IMR-90 (cell line): ENCODE measurements around the gene MAML3. TPM values are rescaled to one million over a fixed set of nuclear protein-coding genes. Genes with fewer than 3 reads are reported as not detected.

Source experiments
- ATAC-seq: fragments of 200-7000 bp; cut with Tn5 transposase; 2 replicates; pipeline ENCODE4 v1.9.1; 2020; ENCODE audit warnings: low read depth, mild to moderate bottlenecking, moderate library complexity
- BruUV-seq: library from RNA; stranded (reverse); fragments of 400-500 nt; replicated peaks from 2 replicates; lab custom pipeline; 2021; lab: Mats Ljungman, UMichigan
- CTCF ChIA-PET: fragments of 300-600 bp; formaldehyde crosslinking; extraction: SDS; loops from one replicate; lab custom pipeline; 2021; ENCODE audit warnings: antibody characterized with exemption; lab: Yijun Ruan, JAX
- POLR2A ChIA-PET: fragments of 300-600 bp; sonication (Branson Sonifier 250); formaldehyde crosslinking; loops from one replicate; lab custom pipeline; 2022; ENCODE audit warnings: antibody characterized with exemption; ENCODE audit not compliant: unreplicated experiment; lab: Charles Lee
- DNase-seq: peaks from one replicate; pipeline ENCODE4 v3.0.0; 2013
- H2AFZ ChIP-seq: replicated peaks from 2 replicates; pipeline ENCODE3; 2013; ENCODE audit warnings: low read length, mild to moderate bottlenecking; ENCODE audit not compliant: poor library complexity
- H2AK5ac ChIP-seq: 2 replicates; pipeline ENCODE4 v1.6.1; 2013; ENCODE audit warnings: low read depth, low read length, inconsistent platforms
- H2AK9ac ChIP-seq: replicated peaks from 2 replicates; pipeline ENCODE3; 2013; ENCODE audit warnings: mild to moderate bottlenecking, low read depth, low read length, moderate library complexity; ENCODE audit not compliant: poor library complexity
- H2BK120ac ChIP-seq: 2 replicates; pipeline ENCODE4 v1.6.1; 2013; ENCODE audit warnings: low read depth, low read length, inconsistent platforms
- H2BK15ac ChIP-seq: 3 replicates; pipeline ENCODE4 v1.6.1; 2013; ENCODE audit warnings: low read depth, low read length, inconsistent platforms
- H2BK20ac ChIP-seq: 2 replicates; pipeline ENCODE4 v1.6.1; 2013; ENCODE audit warnings: low read depth, mild to moderate bottlenecking, inconsistent platforms, low read length, moderate library complexity
- H2BK5ac ChIP-seq: 2 replicates; pipeline ENCODE4 v1.6.1; 2013; ENCODE audit warnings: mild to moderate bottlenecking, low read depth, low read length, inconsistent platforms; ENCODE audit not compliant: poor library complexity, severe bottlenecking
- H3K14ac ChIP-seq: replicated peaks from 2 replicates; pipeline ENCODE4 v1.6.1; 2013; ENCODE audit warnings: low read depth, low read length, inconsistent platforms
- H3K18ac ChIP-seq: 2 replicates; pipeline ENCODE4 v1.6.1; 2013; ENCODE audit warnings: low read depth, low read length, control low read depth
- H3K23ac ChIP-seq: 2 replicates; pipeline ENCODE4 v1.6.1; 2013; ENCODE audit warnings: low read depth, low read length, inconsistent platforms
- H3K27ac ChIP-seq: 2 replicates; pipeline ENCODE4 v1.5.1; 2013; ENCODE audit warnings: mild to moderate bottlenecking, control low read depth, low read length; ENCODE audit not compliant: insufficient read depth
- H3K27me3 ChIP-seq: 2 replicates; pipeline ENCODE4 v1.6.1; 2013; ENCODE audit warnings: low read length; ENCODE audit not compliant: control insufficient read depth, insufficient read depth
- H3K36me3 ChIP-seq: 2 replicates; pipeline ENCODE4 v1.6.1; 2013; ENCODE audit warnings: low read length, mixed read lengths; ENCODE audit not compliant: control insufficient read depth, insufficient read depth
- H3K4ac ChIP-seq: 2 replicates; pipeline ENCODE4 v1.6.1; 2013; ENCODE audit warnings: low read depth, low read length, inconsistent platforms
- H3K4me1 ChIP-seq: 2 replicates; pipeline ENCODE4 v1.6.1; 2013; ENCODE audit warnings: low read length, mixed read lengths; ENCODE audit not compliant: control insufficient read depth, insufficient read depth
- H3K4me2 ChIP-seq: 2 replicates; pipeline ENCODE4 v1.6.1; 2013; ENCODE audit warnings: low read depth, mild to moderate bottlenecking, control low read depth, low read length, moderate library complexity
- H3K4me3 ChIP-seq: 2 replicates; pipeline ENCODE4 v1.5.1; 2013; ENCODE audit warnings: low read depth, mild to moderate bottlenecking, control low read depth, low read length, moderate library complexity; ENCODE audit not compliant: insufficient read depth
- H3K56ac ChIP-seq: 2 replicates; pipeline ENCODE4 v1.6.1; 2013; ENCODE audit warnings: low read length, inconsistent platforms; ENCODE audit not compliant: insufficient read depth; ENCODE audit errors: extremely low read depth
- H3K79me1 ChIP-seq, 2 experiments: 2 replicates each; pipeline ENCODE4 v1.6.1; 2013; ENCODE audit warnings: low read length in 2 of 2, inconsistent platforms in 1 of 2, low read depth in 1 of 2
- H3K9ac ChIP-seq: 2 replicates; pipeline ENCODE4 v1.6.1; 2013; ENCODE audit warnings: low read depth, low read length, control low read depth
- H3K9me1 ChIP-seq: 2 replicates; pipeline ENCODE4 v1.6.1; 2013; ENCODE audit warnings: low read length, inconsistent platforms; ENCODE audit not compliant: insufficient read depth
- H3K9me3 ChIP-seq: 2 replicates; pipeline ENCODE4 v1.6.1; 2013; ENCODE audit warnings: low read length; ENCODE audit not compliant: control insufficient read depth, insufficient read depth
- H4K20me1 ChIP-seq: 2 replicates; pipeline ENCODE4 v1.6.1; 2013; ENCODE audit warnings: low read length, inconsistent platforms; ENCODE audit not compliant: insufficient read depth
- H4K5ac ChIP-seq: 2 replicates; pipeline ENCODE4 v1.6.1; 2013; ENCODE audit warnings: mild to moderate bottlenecking, low read depth, low read length, control low read depth
- H4K8ac ChIP-seq, 2 experiments: 2 replicates each; pipeline ENCODE4 v1.6.1; 2013; ENCODE audit warnings: low read depth in 2 of 2, low read length in 2 of 2, control low read depth in 1 of 2, inconsistent platforms in 1 of 2
- H4K91ac ChIP-seq: 2 replicates; pipeline ENCODE4 v1.6.1; 2013; ENCODE audit warnings: low read depth, low read length, inconsistent platforms; ENCODE audit not compliant: insufficient read depth
- BHLHE40 ChIP-seq: fragments of 150-350 bp; IDR thresholded peaks from 2 replicates; pipeline ENCODE4 v1.6.1; 2016; ENCODE audit warnings: mild to moderate bottlenecking, low read depth, low read length
- CHD1 ChIP-seq: IDR thresholded peaks from 2 replicates; pipeline ENCODE4 v1.6.1; 2012; ENCODE audit warnings: low read depth, low read length, improper control_type of control experiment
- FOS ChIP-seq: fragments of 150-350 bp; IDR thresholded peaks from 2 replicates; pipeline ENCODE4 v1.6.1; 2016; ENCODE audit warnings: low read depth, low read length
- MAFK ChIP-seq: IDR thresholded peaks from 2 replicates; pipeline ENCODE4 v1.6.1; 2012; ENCODE audit warnings: low read depth, low read length, improper control_type of control experiment
- POLR2A ChIP-seq: IDR thresholded peaks from 2 replicates; pipeline ENCODE4 v1.6.1; 2012; ENCODE audit warnings: mild to moderate bottlenecking, low read depth, low read length
- RAD21 ChIP-seq: IDR thresholded peaks from 2 replicates; pipeline ENCODE4 v1.6.1; 2012; ENCODE audit warnings: low read length, improper control_type of control experiment
- RFX5 ChIP-seq: IDR thresholded peaks from 2 replicates; pipeline ENCODE4 v1.8.0; 2012; ENCODE audit warnings: low read depth, mild to moderate bottlenecking, low read length, moderate library complexity
- WGBS, 2 experiments: methylation state at CpG; one replicate each; pipeline versions ENCODE4 v1.1.5 to v1.1.7; 2013; ENCODE audit warnings: missing lambda C conversion rate in 2 of 2; ENCODE audit not compliant: insufficient read length in 1 of 2; ENCODE audit errors: extremely low coverage in 2 of 2; 5-methylcytosine and 5-hydroxymethylcytosine counted together
- dilution Hi-C: fragments of 300-500 bp; cut with HindIII; formaldehyde crosslinking; loops from one replicate; pipeline ENCODE4 v1.14.3; 2018; ENCODE audit warnings: low sequenced_read_pairs; ENCODE audit not compliant: unreplicated experiment
- in situ Hi-C: fragments of 300-500 bp; cut with MboI; formaldehyde crosslinking; loops from 3 replicates; pipeline ENCODE4 v1.14.3; 2019; ENCODE audit warnings: low sequenced_read_pairs, inconsistent platforms, mixed read lengths
- intact Hi-C: fragments of 100-400 bp; cut with micrococcal nuclease; formaldehyde crosslinking; loops from 2 replicates; pipeline ENCODE4 v1.10.0; 2022
- polyA plus RNA-seq, 3 experiments: library from polyadenylated mRNA; depleted of rRNA; stranded (reverse); fragments of >200 nt; gene quantifications; 2 replicates each; pipeline ENCODE4 v1.2.3, GENCODE V29; 2012; ENCODE audit warnings: low replicate concordance in 1 of 3
- total RNA-seq: library from RNA; depleted of rRNA; stranded (reverse); fragments of >200 nt; gene quantifications from 2 replicates; pipeline ENCODE4 v1.2.3, GENCODE V29; 2012

Gene MAML3
- total and polyA plus RNA-seq, 2 of the 4 experiments (the other 2 are of a cell fraction) = 0.90 to 1.7 TPM

GRCh38 chr4:139756391-139757180, 397.4 kb downstream of the MAML3 start:
- ChIA-PET POLR2A (interaction anchor here (0.6 kb wide), 1 partner anchor 714 kb away, joined by 4 read pairs; no protein-coding TSS in a partner anchor), CTCF (no interaction called here)
- H4K5ac ChIP-seq = no peak overlapping the region
- H3K23ac ChIP-seq = no peak overlapping the region
- H2BK15ac ChIP-seq = no peak overlapping the region
- H3K18ac ChIP-seq = no peak overlapping the region
- no peaks in the 10 kb centered on the region for H3K36me3 ChIP-seq
- no peak overlapping the region for H3K9ac ChIP-seq
- H3K79me1 ChIP-seq = no peaks in the 10 kb centered on the region
- H2AFZ ChIP-seq = no peak overlapping the region
- in situ Hi-C loops (no loop called here), intact Hi-C loops (no loop called here), dilution Hi-C loops (no loop called here)
- no peak overlapping the region for H3K4me2 ChIP-seq
- no peak overlapping the region for H4K91ac ChIP-seq
- no peak overlapping the region for H3K27ac ChIP-seq
- H3K9me1 ChIP-seq = no peaks in the 10 kb centered on the region
- 78% methylated on average over 5 of the region's 10 CpGs; no CpG with 5 or more reads in 1 of the 2 experiments for WGBS, 2 experiments
- BruUV-seq = no TSS peak
- TF ChIP-seq RAD21 (no peak), FOS (no peak), CHD1 (no peak), RFX5 (no peak), MAFK (no peak), BHLHE40 (no peak), POLR2A (no peak)
- no peak overlapping the region for H2AK5ac ChIP-seq
- H3K4me1 ChIP-seq = no peaks in the 10 kb centered on the region
- no peaks in the 10 kb centered on the region for H4K20me1 ChIP-seq
- ATAC-seq (no peak), DNase-seq (no peak)
- H3K56ac ChIP-seq = no peak overlapping the region
- no peak overlapping the region for H3K4me3 ChIP-seq
- no peak overlapping the region for H2BK5ac ChIP-seq
- no peak overlapping the region for H2BK120ac ChIP-seq
- no peak overlapping the region for H3K4ac ChIP-seq
- H3K27me3 ChIP-seq = no peaks in the 10 kb centered on the region
- no peak overlapping the region for H3K14ac ChIP-seq
- no peak overlapping the region for H2BK20ac ChIP-seq
- H3K9me3 ChIP-seq = no peaks in the 10 kb centered on the region
- no peak overlapping the region for H2AK9ac ChIP-seq
- no peak overlapping the region for H4K8ac ChIP-seq
